DND-41 (cell line): ENCODE results near the gene MTA1.
A peak's percentile ranks its signal among the peaks of the same experiment; 100 is the strongest.

ENCODE experiments used
- ATAC-seq: fragments of 200-7000 bp; cut with Tn5 transposase; 3 replicates; pipeline ENCODE4 v1.9.1; 2021; ENCODE audit warnings: low read depth; ENCODE audit not compliant: insufficient read depth
- DNase-seq: peaks from one replicate; pipeline ENCODE4 v3.0.0-alpha.2; 2020
- H2AFZ ChIP-seq: 2 replicates; pipeline ENCODE4 v1.6.0; 2012; ENCODE audit warnings: low read depth, low read length
- H3K27ac ChIP-seq: 2 replicates; pipeline ENCODE4 v1.5.1; 2012; ENCODE audit warnings: low read length, inconsistent platforms
- H3K27me3 ChIP-seq: fragments of 200-600 bp; sonication (generic); 2 replicates; pipeline ENCODE4 v1.6.0; 2012; ENCODE audit warnings: low read length, mild to moderate bottlenecking, inconsistent platforms; ENCODE audit not compliant: insufficient read depth, poor library complexity
- H3K36me3 ChIP-seq: 2 replicates; pipeline ENCODE4 v1.5.1; 2012; ENCODE audit warnings: low read length, inconsistent platforms; ENCODE audit not compliant: insufficient read depth
- H3K4me1 ChIP-seq: 2 replicates; pipeline ENCODE4 v1.5.1; 2012; ENCODE audit warnings: mild to moderate bottlenecking, low read length; ENCODE audit not compliant: insufficient read depth
- H3K4me2 ChIP-seq: 2 replicates; pipeline ENCODE4 v1.6.0; 2012; ENCODE audit warnings: mild to moderate bottlenecking, moderate library complexity, low read length, inconsistent platforms; ENCODE audit not compliant: insufficient read depth
- H3K4me3 ChIP-seq, 2 experiments: fragments of 200-600 bp in 1 of 2; shearing (Covaris generic) in 1 of 2; 2 replicates each; pipeline ENCODE4 v1.5.1; 2012 to 2016; ENCODE audit warnings: inconsistent platforms in 2 of 2, low read length in 2 of 2, mild to moderate bottlenecking in 2 of 2, low read depth in 1 of 2, moderate library complexity in 1 of 2
- H3K79me2 ChIP-seq: 2 replicates; pipeline ENCODE4 v1.6.0; 2012; ENCODE audit warnings: low read length, inconsistent platforms; ENCODE audit not compliant: insufficient read depth
- H3K9ac ChIP-seq: 2 replicates; pipeline ENCODE4 v1.6.0; 2012; ENCODE audit warnings: low read depth, mild to moderate bottlenecking, inconsistent platforms, low read length, moderate library complexity
- H3K9me3 ChIP-seq: 2 replicates; pipeline ENCODE4 v1.5.1; 2012; ENCODE audit warnings: low read length, moderate library complexity, mild to moderate bottlenecking, inconsistent platforms; ENCODE audit not compliant: insufficient read depth, severe bottlenecking
- H4K20me1 ChIP-seq: 2 replicates; pipeline ENCODE4 v1.6.0; 2012; ENCODE audit warnings: low read length; ENCODE audit not compliant: insufficient read depth
- CTCF ChIP-seq: IDR thresholded peaks from 2 replicates; pipeline ENCODE4 v1.5.1; 2012; ENCODE audit warnings: borderline replicate concordance, low read length, moderate library complexity, mild to moderate bottlenecking; ENCODE audit not compliant: poor library complexity, severe bottlenecking; ENCODE audit errors: extremely low read depth
- EZH2 ChIP-seq: IDR thresholded peaks from 3 replicates; pipeline ENCODE4 v1.6.1; 2012; ENCODE audit warnings: borderline replicate concordance, low read depth, mild to moderate bottlenecking, moderate library complexity, low read length, inconsistent platforms; ENCODE audit not compliant: severe bottlenecking

Gene MTA1

GRCh38 chr14:105376521-105377440, 42.8 kb upstream of the MTA1 start:
- Histone ChIP-seq H3K4me2 (no peak overlapping the region), H3K27me3 (no peaks in the 10 kb centered on the region), H4K20me1 (peaks cover 8% of the 10 kb centered on the region; the same call in 1 of the 2 replicates), H3K4me1 (no peaks in the 10 kb centered on the region), H2AFZ (no peak overlapping the region), H3K9me3 (no peaks in the 10 kb centered on the region), H3K36me3 (peaks cover 6% of the 10 kb centered on the region; the same call in 1 of the 2 replicates), H3K27ac (no peak overlapping the region), H3K4me3 (no peak overlapping the region), H3K79me2 (no peaks in the 10 kb centered on the region), H3K9ac (no peak overlapping the region)
- peak; percentile 13; the same call in 1 of the 3 replicates for ATAC-seq
- TF ChIP-seq EZH2 (no peak), CTCF (no peak)
- no peak for DNase-seq

GRCh38 chr14:105377555-105378182, 42.0 kb upstream of the MTA1 start:
- DNase-seq (no peak), ATAC-seq (no peak)
- H3K4me3 ChIP-seq, result no peak overlapping the region
- H3K36me3 ChIP-seq, result peaks cover 12% of the 10 kb centered on the region
- peaks cover 8% of the 10 kb centered on the region; the same call in 1 of the 2 replicates for H4K20me1 ChIP-seq
- H3K9ac ChIP-seq, result no peak overlapping the region
- no peak overlapping the region for H2AFZ ChIP-seq
- H3K27ac ChIP-seq, result no peak overlapping the region
- no peaks in the 10 kb centered on the region for H3K9me3 ChIP-seq
- no peaks in the 10 kb centered on the region for H3K79me2 ChIP-seq
- H3K4me2 ChIP-seq, result no peak overlapping the region
- H3K27me3 ChIP-seq, result no peaks in the 10 kb centered on the region
- no peak for TF ChIP-seq CTCF
- no peak for TF ChIP-seq EZH2
- no peaks in the 10 kb centered on the region for H3K4me1 ChIP-seq

GRCh38 chr14:105378199-105378598, 41.4 kb upstream of the MTA1 start:
- TF ChIP-seq CTCF (no peak), EZH2 (no peak)
- no peak overlapping the region for H3K9ac ChIP-seq

More at GRCh38 chr14:105378199-105378598, 41.4 kb upstream of the MTA1 start:
- Histone ChIP-seq H3K9me3 (no peaks in the 10 kb centered on the region), H3K4me2 (no peak overlapping the region), H3K4me1 (no peaks in the 10 kb centered on the region), H3K27me3 (no peaks in the 10 kb centered on the region), H3K27ac (no peak overlapping the region), H4K20me1 (peaks cover 8% of the 10 kb centered on the region; the same call in 1 of the 2 replicates), H2AFZ (no peak overlapping the region), H3K4me3 (no peak overlapping the region), H3K79me2 (no peaks in the 10 kb centered on the region), H3K36me3 (peaks cover 17% of the 10 kb centered on the region)
- DNase-seq (no peak), ATAC-seq (no peak)
